OCI-M2 (cell line): Measurements from ENCODE around the gene BTBD18.

ENCODE experiments used
- DNase-seq: peaks from one replicate; lab custom pipeline; 2025; ENCODE audit not compliant: unreplicated experiment; lab: John Stamatoyannopoulos, UW

Gene BTBD18

GRCh38 chr11:57776577-57777210 lies 25.1 kb upstream of the BTBD18 start:
- no peak for DNase-seq

GRCh38 chr11:57776031-57776521 lies 24.5 kb upstream of the BTBD18 start:
- no peak for DNase-seq

- no peak for DNase-seq
These were observed 23.9 kb upstream of the BTBD18 start for GRCh38 chr11:57775491-57775890.

- no peak for DNase-seq
These were observed 21.5 kb upstream of the BTBD18 start for GRCh38 chr11:57773026-57773598.

GRCh38 chr11:57772562-57772961 lies 20.9 kb upstream of the BTBD18 start:
- DNase-seq = no peak

GRCh38 chr11:57771365-57771764 lies 19.7 kb upstream of the BTBD18 start:
- DNase-seq = no peak

- no peak for DNase-seq
These were observed 19.2 kb upstream of the BTBD18 start for GRCh38 chr11:57770793-57771192.

GRCh38 chr11:57764972-57765371 lies 13.4 kb upstream of the BTBD18 start:
- no peak for DNase-seq

GRCh38 chr11:57764566-57764965 lies 12.9 kb upstream of the BTBD18 start:
- DNase-seq = no peak

- DNase-seq = no peak
These were observed 12.4 kb upstream of the BTBD18 start for GRCh38 chr11:57764021-57764420.

- no peak for DNase-seq
These were observed 11.9 kb upstream of the BTBD18 start for GRCh38 chr11:57763568-57763967.

- no peak for DNase-seq
These were observed 10.7 kb upstream of the BTBD18 start for GRCh38 chr11:57762235-57762861.

GRCh38 chr11:57761301-57762234 lies 9.9 kb upstream of the BTBD18 start, which contains the start of gene CTNND1:
Gene CTNND1 (plus strand): TSS chr11:57761802. CDS start chr11:57791479, 29,677 bp downstream.
- no peak for DNase-seq

GRCh38 chr11:57758174-57758573 lies 6.6 kb upstream of the BTBD18 start:
- DNase-seq = no peak

- DNase-seq = no peak
These were observed 1.3 kb upstream of the BTBD18 start for GRCh38 chr11:57752954-57753353.

GRCh38 chr11:57751176-57751575 lies 443 bp downstream of the BTBD18 start:
- DNase-seq = no peak

GRCh38 chr11:57746920-57747319 lies 4.7 kb downstream of the BTBD18 start:
- no peak for DNase-seq

- DNase-seq = no peak
These were observed 6.4 kb downstream of the BTBD18 start for GRCh38 chr11:57745206-57745605.

- no peak for DNase-seq
These were observed 7.3 kb downstream of the BTBD18 start for GRCh38 chr11:57744357-57744756.

GRCh38 chr11:57742087-57742452 lies 9.5 kb downstream of the BTBD18 start:
- DNase-seq = no peak
